DMS53 treated with DMSO at 0.1 percent for 48 hours (cell line): Measurements from ENCODE around the gene PLEKHG7.
"Not testable (repeated sequence)": the region's sequence is repeated elsewhere in the genome, so short reads cannot be mapped to it uniquely, and the experiment has no call there.

Experiments
- DNase-seq: peaks from one replicate; lab custom pipeline; 2025; ENCODE audit not compliant: unreplicated experiment; lab: John Stamatoyannopoulos, UW

PLEKHG7 gene

DNA sequence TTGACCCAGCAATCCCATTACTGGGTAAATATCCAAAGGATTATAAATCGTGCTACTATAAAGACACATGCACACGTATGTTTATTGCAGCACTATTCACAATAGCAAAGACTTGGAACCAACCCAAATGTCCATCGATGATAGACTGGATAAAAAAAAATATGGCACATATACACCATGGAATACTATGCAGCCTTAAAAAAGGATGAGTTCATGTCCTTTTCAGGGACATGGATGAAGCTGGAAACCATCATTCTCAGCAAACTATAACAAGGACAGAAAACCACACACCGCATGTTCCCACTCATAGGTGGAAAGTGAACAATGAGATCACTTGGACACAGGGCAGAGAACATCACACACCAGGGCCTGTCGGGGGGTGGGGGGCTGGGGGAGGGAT lies 91.6 kb downstream of the PLEKHG7 start:
- not testable (repeated sequence) for DNase-seq

DNA sequence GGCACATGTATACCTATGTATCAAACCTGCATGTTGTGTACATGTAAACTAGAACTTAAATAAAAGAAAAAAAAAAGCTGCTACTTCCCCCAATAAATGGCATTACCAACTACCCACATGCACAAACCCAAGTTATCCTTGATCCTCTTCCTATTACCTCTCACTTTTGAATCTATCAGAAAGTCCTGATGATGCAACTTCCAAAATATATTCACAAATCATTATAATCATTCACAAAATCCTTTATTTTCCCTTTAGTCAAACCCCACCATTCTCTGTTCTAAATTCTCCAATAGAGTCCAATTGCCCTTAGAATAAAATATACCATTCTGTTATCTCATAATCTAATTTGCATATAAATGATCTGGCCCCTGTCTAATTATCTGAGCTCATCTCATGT lies 92.0 kb downstream of the PLEKHG7 start:
- DNase-seq: no peak

GRCh38 chr12:92796650-92797049 lies 93.9 kb downstream of the PLEKHG7 start:
- DNase-seq: no peak

GRCh38 chr12:92802906-92803305 lies 100.1 kb downstream of the PLEKHG7 start:
- DNase-seq: no peak

- no peak for DNase-seq
These were observed 101.1 kb downstream of the PLEKHG7 start for GRCh38 chr12:92803903-92804302.

DNA sequence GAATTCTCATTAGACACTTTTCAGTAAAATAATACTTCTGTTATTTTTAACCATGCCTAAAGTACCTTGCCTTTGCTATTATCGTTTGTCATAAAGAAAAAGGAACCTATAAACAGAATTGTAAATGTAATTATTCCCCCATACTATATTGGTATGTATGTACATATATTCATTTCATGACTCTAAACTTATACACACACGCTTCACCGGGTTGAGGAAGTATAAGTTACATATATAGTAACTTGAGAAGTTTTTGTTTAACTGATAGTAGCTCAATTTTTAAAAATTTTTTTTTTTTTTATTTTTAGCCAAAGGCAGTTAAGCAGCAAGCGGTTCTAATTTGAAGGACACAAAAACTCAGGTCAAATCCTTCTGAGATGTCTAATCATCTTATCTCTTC lies 107.6 kb downstream of the PLEKHG7 start:
- no peak for DNase-seq

DNA sequence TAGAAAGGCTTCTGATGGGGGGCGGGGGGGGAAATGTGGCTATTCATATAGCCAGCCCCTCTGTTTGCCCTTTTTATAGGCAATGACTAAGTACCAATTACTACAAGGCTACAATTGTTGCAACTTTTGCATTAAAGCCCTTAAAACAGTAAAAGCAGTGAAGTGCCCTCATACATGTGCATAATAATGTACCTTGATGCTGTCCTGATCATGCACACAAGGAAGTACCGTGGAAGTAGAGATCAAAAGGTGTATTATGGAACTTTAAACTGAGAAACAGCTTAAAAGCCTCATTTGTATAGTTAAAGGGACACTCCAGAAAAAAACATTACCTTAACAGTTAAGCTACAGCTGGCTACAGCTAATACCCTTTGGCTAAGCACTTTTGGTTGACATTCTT lies 111.8 kb downstream of the PLEKHG7 start:
- DNase-seq: no peak

DNA sequence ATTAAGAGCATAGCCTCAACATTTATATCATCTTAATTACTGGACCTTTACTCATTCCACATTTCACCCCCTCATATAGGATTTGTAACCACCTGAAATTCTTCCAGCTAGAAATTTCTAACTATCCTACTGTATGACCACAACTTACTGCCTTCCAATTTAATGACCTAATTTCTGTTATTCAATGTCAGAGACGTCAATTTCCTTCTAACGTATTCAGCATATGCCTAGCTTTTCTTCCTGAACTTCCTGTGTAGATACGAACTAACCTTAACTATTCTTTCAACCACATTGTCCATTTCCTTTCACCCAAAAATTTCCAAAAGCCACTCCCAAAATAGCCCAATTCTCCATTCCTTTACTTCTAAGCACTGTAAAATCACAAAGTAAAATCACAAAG lies 118.4 kb downstream of the PLEKHG7 start:
- no peak for DNase-seq
